Measurements from ENCODE around the gene GALNT16. TPM values are rescaled to one million over a fixed set of nuclear protein-coding genes. Genes with fewer than 3 reads are reported as not detected.

GALNT16 gene
- polyA plus RNA-seq, 4 donors = 3.5 to 30.8 (median 4.6) TPM

GRCh38 chr14:69315301-69315700, 55.3 kb downstream of the GALNT16 start:
- no peak for DNase-seq (ENCODE audit: low read depth in 4 of 4, low spot score in 3 of 4)

GRCh38 chr14:69316449-69317101, 56.6 kb downstream of the GALNT16 start:
- no peak for DNase-seq (ENCODE audit: low read depth in 4 of 4, low spot score in 3 of 4)

GRCh38 chr14:69317102-69317755, 57.3 kb downstream of the GALNT16 start:
- no peak for DNase-seq (ENCODE audit: low read depth in 4 of 4, low spot score in 3 of 4)

- no peak for DNase-seq (ENCODE audit: low read depth in 4 of 4, low spot score in 3 of 4)
Observed at GRCh38 chr14:69317780-69318179, 57.8 kb downstream of the GALNT16 start.

- DNase-seq (ENCODE audit: low read depth in 4 of 4, low spot score in 3 of 4) = no peak
Observed at GRCh38 chr14:69318241-69318640, 58.3 kb downstream of the GALNT16 start.

GRCh38 chr14:69318901-69319475, 59.0 kb downstream of the GALNT16 start:
- DNase-seq (ENCODE audit: low read depth in 4 of 4, low spot score in 3 of 4) = no peak

GRCh38 chr14:69319911-69320310, 60.0 kb downstream of the GALNT16 start:
- no peak for DNase-seq (ENCODE audit: low read depth in 4 of 4, low spot score in 3 of 4)

- no peak for DNase-seq (ENCODE audit: low read depth in 4 of 4, low spot score in 3 of 4)
Observed at GRCh38 chr14:69320581-69321365, 60.8 kb downstream of the GALNT16 start.

- no peak for DNase-seq (ENCODE audit: low read depth in 4 of 4, low spot score in 3 of 4)
Observed at GRCh38 chr14:69321601-69322330, 61.8 kb downstream of the GALNT16 start.

GRCh38 chr14:69323266-69323998, 63.5 kb downstream of the GALNT16 start:
- DNase-seq (ENCODE audit: low read depth in 4 of 4, low spot score in 3 of 4) = no peak

GRCh38 chr14:69323999-69324282, 64.0 kb downstream of the GALNT16 start:
- DNase-seq (ENCODE audit: low read depth in 4 of 4, low spot score in 3 of 4) = no peak

GRCh38 chr14:69324341-69324931, 64.5 kb downstream of the GALNT16 start:
- DNase-seq (ENCODE audit: low read depth in 4 of 4, low spot score in 3 of 4) = no peak

GRCh38 chr14:69325086-69325485, 65.1 kb downstream of the GALNT16 start:
- no peak for DNase-seq (ENCODE audit: low read depth in 4 of 4, low spot score in 3 of 4)

GRCh38 chr14:69325646-69326265, 65.8 kb downstream of the GALNT16 start:
- no peak for DNase-seq (ENCODE audit: low read depth in 4 of 4, low spot score in 3 of 4)

GRCh38 chr14:69326611-69327010, 66.7 kb downstream of the GALNT16 start:
- no peak for DNase-seq (ENCODE audit: low read depth in 4 of 4, low spot score in 3 of 4)

- DNase-seq (ENCODE audit: low read depth in 4 of 4, low spot score in 3 of 4) = no peak
Observed at GRCh38 chr14:69327507-69327906, 67.5 kb downstream of the GALNT16 start.

GRCh38 chr14:69328317-69328716, 68.4 kb downstream of the GALNT16 start:
- no peak for DNase-seq (ENCODE audit: low read depth in 4 of 4, low spot score in 3 of 4)

- no peak for DNase-seq (ENCODE audit: low read depth in 4 of 4, low spot score in 3 of 4)
Observed at GRCh38 chr14:69328765-69329164, 68.8 kb downstream of the GALNT16 start.

- no peak for DNase-seq (ENCODE audit: low read depth in 4 of 4, low spot score in 3 of 4)
Observed at GRCh38 chr14:69331206-69331605, 71.2 kb downstream of the GALNT16 start.
